ENCODE measurements around the gene HSP90AB1. TPM values are rescaled to one million over a fixed set of nuclear protein-coding genes. Genes with fewer than 3 reads are reported as not detected.
"Not testable (repeated sequence)": the region's sequence is repeated elsewhere in the genome, so short reads cannot be mapped to it uniquely, and the experiment has no call there.

Gene HSP90AB1
- total RNA-seq, 1 experiment from 2014 or later, result 1,280 TPM

- intact Hi-C loops (cut with micrococcal nuclease), result no loop called here
- Histone ChIP-seq H3K79me2 (ENCODE audit: low read length) (peaks cover 32% of the 10 kb centered on the region), H3K4me3 (ENCODE audit: low read length) (no peak overlapping the region), H3F3A (ENCODE audit: low read length, unreplicated experiment) (no peaks in the 10 kb centered on the region), H4K20me1 (ENCODE audit: low read length) (peaks cover 5% of the 10 kb centered on the region; the same call in 1 of the 2 replicates), H3K9me3 (ENCODE audit: low read length) (no peaks in the 10 kb centered on the region), H3K27ac (ENCODE audit: low read length) (no peak overlapping the region), H3K4me2 (ENCODE audit: low read length) (no peak overlapping the region), H3K9ac (ENCODE audit: low read length) (no peak overlapping the region), H3K27me3 (ENCODE audit: low read length) (no peaks in the 10 kb centered on the region), H3K9me2 (replicated peaks; ENCODE audit: low read length) (no peaks in the 10 kb centered on the region), H2AFZ (ENCODE audit: low read length) (no peak overlapping the region), H3K4me1 (ENCODE audit: insufficient read depth, low read length) (peaks cover 15% of the 10 kb centered on the region), H3K36me3 (ENCODE audit: low read depth, low read length) (peaks cover 14% of the 10 kb centered on the region)
- DNase-seq, result no peak
- ChIA-PET CTCF (no interaction called here), POLR2A (ENCODE audit: unreplicated experiment) (no interaction called here)
- BruUV-seq (replicated peaks), result no TSS peak
- TF ChIP-seq EZH2phosphoT487 (IDR thresholded peaks at IDR 0.05; ENCODE audit: borderline replicate concordance, low read length) (no peak), EZH2 (IDR thresholded peaks at IDR 0.05; ENCODE audit: low read length, unreplicated experiment) (no peak), CTCF (conservative IDR thresholded peaks at IDR 0.05; ENCODE audit: low read depth, low read length) (no peak)
- ATAC-seq, result no peak
Observed at GRCh38 chr6:44228836-44229235, 18.1 kb upstream of the HSP90AB1 start.

GRCh38 chr6:44229376-44230033 lies 17.4 kb upstream of the HSP90AB1 start:
- ATAC-seq, result no peak
- H3K9me3 ChIP-seq (ENCODE audit: low read length), result no peaks in the 10 kb centered on the region
- H3K9ac ChIP-seq (ENCODE audit: low read length), result no peak overlapping the region
- no peaks in the 10 kb centered on the region for H3F3A ChIP-seq (ENCODE audit: low read length, unreplicated experiment)
- H3K27me3 ChIP-seq (ENCODE audit: low read length), result no peaks in the 10 kb centered on the region
- DNase-seq, result no peak
- no peak overlapping the region for H2AFZ ChIP-seq (ENCODE audit: low read length)
- CTCF ChIA-PET, result no interaction called here
- intact Hi-C loops (cut with micrococcal nuclease), result no loop called here
- no peak overlapping the region for H3K4me2 ChIP-seq (ENCODE audit: low read length)
- no peak overlapping the region for H3K4me3 ChIP-seq (ENCODE audit: low read length)
- H3K27ac ChIP-seq (ENCODE audit: low read length), result no peak overlapping the region
- POLR2A ChIA-PET (ENCODE audit: unreplicated experiment), result no interaction called here
- peaks cover 2% of the 10 kb centered on the region; the same call in 1 of the 2 replicates for H4K20me1 ChIP-seq (ENCODE audit: low read length)
- H3K9me2 ChIP-seq (replicated peaks; ENCODE audit: low read length), result no peaks in the 10 kb centered on the region
- TF ChIP-seq CTCF (conservative IDR thresholded peaks at IDR 0.05; ENCODE audit: low read depth, low read length), result no peak
- no peak for TF ChIP-seq EZH2phosphoT487 (IDR thresholded peaks at IDR 0.05; ENCODE audit: borderline replicate concordance, low read length)
- TF ChIP-seq EZH2 (IDR thresholded peaks at IDR 0.05; ENCODE audit: low read length, unreplicated experiment), result no peak
- no TSS peak for BruUV-seq (replicated peaks)
- peaks cover 25% of the 10 kb centered on the region for H3K79me2 ChIP-seq (ENCODE audit: low read length)
- H3K4me1 ChIP-seq (ENCODE audit: insufficient read depth, low read length), result peaks cover 17% of the 10 kb centered on the region
- peaks cover 14% of the 10 kb centered on the region for H3K36me3 ChIP-seq (ENCODE audit: low read depth, low read length)

GRCh38 chr6:44230034-44230675 lies 16.7 kb upstream of the HSP90AB1 start:
- Histone ChIP-seq H3K79me2 (ENCODE audit: low read length) (peaks cover 19% of the 10 kb centered on the region), H3K9me3 (ENCODE audit: low read length) (no peaks in the 10 kb centered on the region), H3K27ac (ENCODE audit: low read length) (no peak overlapping the region), H2AFZ (ENCODE audit: low read length) (no peak overlapping the region), H3K4me3 (ENCODE audit: low read length) (no peak overlapping the region), H4K20me1 (ENCODE audit: low read length) (no peaks in the 10 kb centered on the region), H3K36me3 (ENCODE audit: low read depth, low read length) (peaks cover 14% of the 10 kb centered on the region), H3K9ac (ENCODE audit: low read length) (no peak overlapping the region), H3F3A (ENCODE audit: low read length, unreplicated experiment) (no peaks in the 10 kb centered on the region), H3K9me2 (replicated peaks; ENCODE audit: low read length) (no peaks in the 10 kb centered on the region), H3K4me2 (ENCODE audit: low read length) (no peak overlapping the region), H3K27me3 (ENCODE audit: low read length) (no peaks in the 10 kb centered on the region), H3K4me1 (ENCODE audit: insufficient read depth, low read length) (peaks cover 13% of the 10 kb centered on the region; the same call in 1 of the 2 replicates)
- no peak for TF ChIP-seq CTCF (conservative IDR thresholded peaks at IDR 0.05; ENCODE audit: low read depth, low read length)
- TF ChIP-seq EZH2phosphoT487 (IDR thresholded peaks at IDR 0.05; ENCODE audit: borderline replicate concordance, low read length), result no peak
- no peak for TF ChIP-seq EZH2 (IDR thresholded peaks at IDR 0.05; ENCODE audit: low read length, unreplicated experiment)
- no peak for DNase-seq
- BruUV-seq (replicated peaks), result no TSS peak
- ChIA-PET POLR2A (ENCODE audit: unreplicated experiment) (no interaction called here), CTCF (no interaction called here)
- intact Hi-C loops (cut with micrococcal nuclease), result no loop called here
- ATAC-seq, result no peak

GRCh38 chr6:44231426-44231825 lies 15.5 kb upstream of the HSP90AB1 start:
- CTCF ChIA-PET, DNase-seq: not testable (repeated sequence)

More at GRCh38 chr6:44231426-44231825, 15.5 kb upstream of the HSP90AB1 start:
- H3K4me2 ChIP-seq (ENCODE audit: low read length); H2AFZ ChIP-seq (ENCODE audit: low read length); H3K79me2 ChIP-seq (ENCODE audit: low read length); H3K27me3 ChIP-seq (ENCODE audit: low read length); H3K9me2 ChIP-seq (replicated peaks; ENCODE audit: low read length); H4K20me1 ChIP-seq (ENCODE audit: low read length); H3K9ac ChIP-seq (ENCODE audit: low read length); H3F3A ChIP-seq (ENCODE audit: low read length, unreplicated experiment); POLR2A ChIA-PET (ENCODE audit: unreplicated experiment); ATAC-seq; H3K9me3 ChIP-seq (ENCODE audit: low read length); intact Hi-C loops (cut with micrococcal nuclease); H3K4me3 ChIP-seq (ENCODE audit: low read length); H3K27ac ChIP-seq (ENCODE audit: low read length); BruUV-seq (replicated peaks): not testable (repeated sequence)
- Histone ChIP-seq H3K4me1 (ENCODE audit: insufficient read depth, low read length) (peaks cover 13% of the 10 kb centered on the region), H3K36me3 (ENCODE audit: low read depth, low read length) (peaks cover 17% of the 10 kb centered on the region)

Data from PC-3 (cell line).